Measurements from ENCODE around the gene OR1L4. TPM values are rescaled to one million over a fixed set of nuclear protein-coding genes. Genes with fewer than 3 reads are reported as not detected.

The OR1L4 gene
- total and polyA plus RNA-seq, 2 experiments from 2014 or later: not detected

GRCh38 chr9:122754825-122755224, 31.0 kb downstream of the OR1L4 start:
- Histone ChIP-seq H3K36me3 (no peaks in the 10 kb centered on the region), H3K27me3 (no peaks in the 10 kb centered on the region), H3K4me3 (no peak overlapping the region), H3K4me1 (ENCODE audit: low read depth) (no peaks in the 10 kb centered on the region), H3K27ac (no peak overlapping the region), H3K9me3 (ENCODE audit: low read depth) (no peaks in the 10 kb centered on the region)
- DNase-seq (ENCODE audit: low read depth in 1 of 2, low spot score in 1 of 2): no peak
- no peak for TF ChIP-seq CTCF (IDR thresholded peaks at IDR 0.05; ENCODE audit: low read depth, low read length)

- no peak for TF ChIP-seq CTCF (IDR thresholded peaks at IDR 0.05; ENCODE audit: low read depth, low read length)
- H3K27me3 ChIP-seq: no peaks in the 10 kb centered on the region
- no peaks in the 10 kb centered on the region for H3K36me3 ChIP-seq
- H3K4me3 ChIP-seq: no peak overlapping the region
- H3K9me3 ChIP-seq (ENCODE audit: low read depth): no peaks in the 10 kb centered on the region
- DNase-seq (ENCODE audit: low read depth in 1 of 2, low spot score in 1 of 2): no peak
- no peak overlapping the region for H3K27ac ChIP-seq
- no peaks in the 10 kb centered on the region for H3K4me1 ChIP-seq (ENCODE audit: low read depth)
Observed at GRCh38 chr9:122767817-122768216, 44.0 kb downstream of the OR1L4 start.

Other genes with a start within 250 kb of the OR1L4 start
- gene OR1J1, start 246.1 kb upstream of the OR1L4 start, total RNA-seq: not detected in 2 replicates
- not detected in 2 replicates for gene OR1J1, start 246.1 kb upstream of the OR1L4 start, polyA plus RNA-seq
- gene OR1J2, start 213.2 kb upstream of the OR1L4 start, total RNA-seq: not detected in 2 replicates
- not detected in 2 replicates for gene OR1J2, start 213.2 kb upstream of the OR1L4 start, polyA plus RNA-seq
- not detected in 2 replicates for gene OR1J4, start 204.8 kb upstream of the OR1L4 start, total RNA-seq
- not detected in 2 replicates for gene OR1J4, start 204.8 kb upstream of the OR1L4 start, polyA plus RNA-seq
- not detected in 2 replicates for gene OR1N1, start 196.7 kb upstream of the OR1L4 start, total RNA-seq
- gene OR1N1, start 196.7 kb upstream of the OR1L4 start, polyA plus RNA-seq: not detected in 2 replicates
- not detected in 2 replicates for gene OR1N2, start 170.9 kb upstream of the OR1L4 start, total RNA-seq
- gene OR1N2, start 170.9 kb upstream of the OR1L4 start, polyA plus RNA-seq: not detected in 2 replicates
- gene OR1L8, start 140.6 kb upstream of the OR1L4 start, total RNA-seq: not detected in 2 replicates
- not detected in 2 replicates for gene OR1L8, start 140.6 kb upstream of the OR1L4 start, polyA plus RNA-seq
- gene OR1Q1, start 109.3 kb upstream of the OR1L4 start, total RNA-seq: not detected in 2 replicates
- not detected in 2 replicates for gene OR1Q1, start 109.3 kb upstream of the OR1L4 start, polyA plus RNA-seq
- gene OR1B1, start 66.4 kb upstream of the OR1L4 start, total RNA-seq: not detected in 2 replicates
- gene OR1B1, start 66.4 kb upstream of the OR1L4 start, polyA plus RNA-seq: not detected in 2 replicates
- not detected in 2 replicates for gene OR1L1, start 62.3 kb upstream of the OR1L4 start, total RNA-seq
- gene OR1L1, start 62.3 kb upstream of the OR1L4 start, polyA plus RNA-seq: not detected in 2 replicates
- gene OR1L3, start 48.9 kb upstream of the OR1L4 start, total RNA-seq: not detected in 2 replicates
- gene OR1L3, start 48.9 kb upstream of the OR1L4 start, polyA plus RNA-seq: not detected in 2 replicates
- gene OR1L6, start 18.3 kb downstream of the OR1L4 start, total RNA-seq: not detected in 2 replicates
- gene OR1L6, start 18.3 kb downstream of the OR1L4 start, polyA plus RNA-seq: 0.56 TPM in 1 of 2 replicates, not detected in the other
- gene OR5C1, start 64.9 kb downstream of the OR1L4 start, total RNA-seq: not detected in 2 replicates
- gene OR5C1, start 64.9 kb downstream of the OR1L4 start, polyA plus RNA-seq: not detected in 2 replicates
- gene OR1K1, start 76.1 kb downstream of the OR1L4 start, total RNA-seq: not detected in 2 replicates
- gene OR1K1, start 76.1 kb downstream of the OR1L4 start, polyA plus RNA-seq: 0.20 and 0.44 TPM in 2 replicates
- 17.4 and 20.8 TPM in 2 replicates for gene PDCL, start 104.6 kb downstream of the OR1L4 start, total RNA-seq
- 14.2 and 15.3 TPM in 2 replicates for gene PDCL, start 104.6 kb downstream of the OR1L4 start, polyA plus RNA-seq
- 48.9 and 57.7 TPM in 2 replicates for gene RC3H2, start 181.4 kb downstream of the OR1L4 start, total RNA-seq
- 31.1 and 37.7 TPM in 2 replicates for gene RC3H2, start 181.4 kb downstream of the OR1L4 start, polyA plus RNA-seq
- 5.4 and 6.0 TPM in 2 replicates for gene ZBTB6, start 189.3 kb downstream of the OR1L4 start, total RNA-seq
- gene ZBTB6, start 189.3 kb downstream of the OR1L4 start, polyA plus RNA-seq: 2.5 and 4.5 TPM in 2 replicates
- 5.0 and 8.1 TPM in 2 replicates for gene ZBTB26, start 207.5 kb downstream of the OR1L4 start, total RNA-seq
- gene ZBTB26, start 207.5 kb downstream of the OR1L4 start, polyA plus RNA-seq: 3.3 and 10.0 TPM in 2 replicates
- gene RABGAP1, start 217.0 kb downstream of the OR1L4 start, total RNA-seq: 29.8 and 44.4 TPM in 2 replicates
- gene RABGAP1, start 217.0 kb downstream of the OR1L4 start, polyA plus RNA-seq: 37.4 and 39.4 TPM in 2 replicates

All from cardiac muscle cell (in vitro differentiated cells and primary cell).